ENCODE measurements around the gene KIF3C.
A peak's percentile ranks its signal among the peaks of the same experiment; 100 is the strongest.
"Not testable (repeated sequence)": the region's sequence is repeated elsewhere in the genome, so short reads cannot be mapped to it uniquely, and the experiment has no call there.

The KIF3C gene

GRCh38 chr2:25958611-25959010 lies 23.7 kb downstream of the KIF3C start:
- not testable (repeated sequence) for DNase-seq

DNA sequence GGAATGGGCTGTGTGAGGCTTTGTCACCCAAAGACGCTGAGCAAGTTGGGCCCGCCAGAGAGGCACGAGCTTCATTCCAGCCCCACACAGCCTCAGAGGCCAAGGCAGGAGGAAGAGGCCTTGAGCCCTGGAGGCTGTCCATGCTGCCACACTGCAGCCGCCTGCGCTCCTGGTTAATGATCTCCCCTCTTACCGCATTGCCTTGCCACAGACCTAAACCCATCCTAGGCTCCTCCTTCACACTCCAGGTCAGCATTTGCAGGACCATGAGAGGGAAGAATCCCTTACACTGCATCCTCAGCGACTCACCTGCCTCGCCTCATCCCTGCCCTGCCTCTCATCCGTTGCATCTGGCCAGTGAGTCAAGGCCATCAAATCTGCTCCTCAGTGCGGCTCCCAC lies 24.6 kb downstream of the KIF3C start:
- no peak for DNase-seq

- DNase-seq, result no peak
Observed at GRCh38 chr2:25955869-25956535, 26.3 kb downstream of the KIF3C start.

- no peak for DNase-seq
Observed at GRCh38 chr2:25955036-25955435, 27.3 kb downstream of the KIF3C start.

GRCh38 chr2:25954199-25954752 lies 28.0 kb downstream of the KIF3C start:
- DNase-seq, result no peak

DNA sequence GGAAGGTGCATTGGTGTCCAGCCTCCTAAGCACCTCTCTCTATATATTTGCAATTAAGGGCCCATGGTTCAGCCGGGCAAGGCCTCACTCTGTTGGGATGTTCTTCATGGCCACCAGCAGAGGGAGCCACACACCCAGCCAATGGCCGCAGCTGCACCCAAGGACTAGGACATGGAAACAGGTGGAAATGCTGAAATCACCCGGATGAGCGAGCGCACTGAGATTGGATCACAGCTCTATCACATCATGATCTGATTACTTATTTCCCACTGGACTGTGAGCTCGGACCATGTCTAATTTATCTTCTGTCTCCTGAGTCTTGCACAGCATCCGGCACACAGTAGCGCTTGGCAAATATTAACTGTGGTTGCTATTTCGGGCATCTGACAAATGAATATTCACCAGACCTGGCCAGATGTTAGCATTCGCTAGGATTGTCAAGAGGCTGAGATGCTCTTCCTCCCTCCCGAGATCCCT lies 31.2 kb downstream of the KIF3C start:
- DNase-seq, result peak; percentile 72 to 84

DNA sequence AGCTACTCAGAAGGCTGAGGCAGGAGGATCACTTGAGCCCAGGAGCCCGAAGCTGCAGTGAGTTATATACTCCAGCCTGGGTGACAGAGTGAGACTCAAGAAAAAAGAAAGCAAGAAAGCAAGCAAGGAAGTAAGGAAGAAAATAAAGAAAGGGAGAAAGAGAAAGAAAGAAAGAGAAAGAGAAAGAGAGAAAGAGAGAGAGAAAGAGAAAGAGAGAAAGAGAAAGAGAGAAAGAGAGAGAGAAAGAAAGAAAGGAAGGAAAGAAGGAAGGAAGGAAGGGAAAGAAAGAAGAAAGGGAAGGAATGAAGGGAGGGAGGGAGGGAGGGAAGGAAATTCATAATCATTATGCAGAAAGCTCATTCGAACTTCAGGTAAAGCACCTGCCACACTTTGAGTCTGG lies 33.9 kb downstream of the KIF3C start:
- no peak for DNase-seq

DNA sequence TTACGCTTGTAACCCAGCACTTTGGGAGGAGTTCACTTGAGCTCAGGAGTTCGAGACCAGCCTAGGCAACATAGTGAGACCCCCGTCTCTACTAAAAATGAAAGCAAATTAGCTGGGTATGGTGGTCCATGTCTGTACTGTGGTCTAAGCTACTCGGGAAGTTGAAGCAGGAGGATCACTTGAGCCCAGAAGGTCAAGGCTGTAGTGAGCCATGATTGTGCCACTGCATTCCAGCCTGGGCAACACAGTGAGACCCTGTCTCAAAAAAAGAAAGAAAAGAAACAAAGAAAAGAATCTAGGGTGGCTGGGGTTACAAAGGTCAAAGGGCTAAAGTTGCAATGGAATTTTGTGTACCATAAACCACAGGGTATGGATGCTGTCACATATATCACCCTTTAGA lies 41.3 kb downstream of the KIF3C start:
- DNase-seq, result no peak

GRCh38 chr2:25939257-25939668 lies 43.0 kb downstream of the KIF3C start:
- no peak for DNase-seq

DNA sequence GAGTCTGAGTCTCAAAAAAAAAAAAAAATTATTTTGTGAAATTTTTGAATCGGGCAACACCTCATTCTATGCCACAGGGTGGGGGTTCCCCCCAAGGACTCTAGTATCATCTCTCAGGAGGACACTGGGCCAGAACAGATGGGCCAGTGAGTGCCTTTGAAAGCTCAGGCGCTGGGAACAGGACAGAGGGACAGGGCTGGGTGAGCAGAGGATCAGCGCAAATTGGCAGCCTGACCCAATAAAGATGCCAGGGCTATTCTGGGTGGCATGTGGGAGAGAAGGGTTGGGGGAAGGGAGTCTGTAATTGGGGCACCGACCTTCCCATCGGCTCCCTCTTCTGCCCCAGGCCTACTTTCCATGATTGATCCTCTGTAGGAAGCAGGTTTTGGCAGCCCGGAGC lies 44.0 kb downstream of the KIF3C start:
- DNase-seq, result peak; percentile 28 to 38

- DNase-seq, result peak in 1 of 2 donors; percentile 18
Observed at GRCh38 chr2:25936889-25937545, 45.3 kb downstream of the KIF3C start.

GRCh38 chr2:25933622-25934021 lies 48.7 kb downstream of the KIF3C start:
- no peak for DNase-seq

GRCh38 chr2:25929789-25930473 lies 52.4 kb downstream of the KIF3C start:
- no peak for DNase-seq

- no peak for DNase-seq
Observed at GRCh38 chr2:25928668-25929067, 53.6 kb downstream of the KIF3C start.

DNA sequence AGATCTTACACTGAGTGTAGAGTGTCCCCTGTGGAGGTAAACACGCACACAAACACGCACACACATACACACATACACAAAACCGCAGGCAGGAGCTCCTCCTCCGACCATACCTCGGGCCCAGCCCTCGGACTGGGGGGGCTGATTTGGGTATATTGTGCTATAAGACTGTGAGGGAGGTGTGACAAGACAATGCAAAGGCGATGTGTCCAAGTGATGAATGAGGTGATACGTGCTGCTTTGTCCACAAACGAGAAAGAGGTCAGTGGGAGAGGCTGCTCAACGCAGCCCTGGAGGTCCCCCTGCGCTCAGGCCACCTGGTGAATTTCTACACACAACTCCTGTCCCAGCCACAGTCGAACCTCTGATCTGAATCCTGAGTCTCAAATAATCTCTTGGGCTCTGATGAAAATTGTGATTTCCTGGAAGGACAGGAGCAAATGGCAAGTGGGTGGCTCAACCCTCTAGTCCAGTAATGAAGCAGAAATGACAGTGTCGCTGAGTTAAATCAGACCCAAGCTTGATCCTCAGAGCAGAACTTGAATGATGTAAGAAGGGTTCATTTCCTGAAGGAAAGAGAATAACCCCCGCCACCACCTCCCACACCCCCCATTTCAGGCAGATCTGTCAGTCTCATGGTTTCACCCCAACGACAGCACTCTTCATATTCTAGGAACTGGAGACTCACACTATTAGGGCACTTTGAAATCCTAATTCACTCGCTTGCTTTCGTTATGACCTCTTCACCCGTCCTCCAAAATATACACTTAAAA lies 55.1 kb downstream of the KIF3C start:
- DNase-seq, result no peak

- no peak for DNase-seq
Observed at GRCh38 chr2:25922501-25922900, 59.8 kb downstream of the KIF3C start.

- no peak for DNase-seq
Observed at GRCh38 chr2:25920786-25921415, 61.4 kb downstream of the KIF3C start.

DNA sequence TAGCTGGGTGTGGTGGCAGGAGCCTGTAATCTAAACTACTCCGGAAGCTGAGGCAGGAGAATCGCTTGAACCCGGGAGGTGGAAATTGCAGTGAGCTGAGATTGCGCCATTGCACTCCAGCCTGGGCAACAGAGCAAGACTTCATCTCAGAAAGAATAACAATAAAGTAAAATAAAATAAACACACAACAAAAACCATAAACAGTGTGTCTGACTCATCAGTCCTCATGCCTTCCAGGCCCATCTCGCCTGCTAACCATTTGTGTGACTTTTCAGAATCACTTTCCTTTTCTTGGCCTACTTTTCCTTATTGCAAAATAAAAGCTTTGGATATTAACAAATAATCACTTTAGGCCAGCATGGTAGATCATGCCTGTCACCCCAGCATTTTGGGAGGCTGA lies 62.0 kb downstream of the KIF3C start:
- DNase-seq, result no peak

DNA sequence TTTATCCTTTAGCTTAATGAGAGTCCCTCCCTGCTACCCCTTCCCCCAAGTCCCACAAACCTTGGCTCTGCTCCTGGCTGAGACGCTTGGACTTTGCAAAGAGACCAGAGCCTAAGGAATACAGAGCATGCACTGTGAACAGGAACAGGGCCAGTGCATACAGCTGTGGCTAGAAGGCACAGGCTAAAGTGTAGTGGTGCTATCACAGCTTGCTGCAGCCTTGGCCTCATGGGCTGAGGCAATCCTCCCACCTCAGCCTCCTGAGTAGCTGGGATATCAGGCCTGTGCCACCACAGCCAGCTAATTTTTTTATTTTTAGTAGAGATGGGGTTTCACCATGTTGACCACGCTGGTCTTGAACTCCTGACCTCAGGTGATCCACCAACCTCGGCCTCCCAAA lies 64.5 kb downstream of the KIF3C start:
- DNase-seq, result no peak

DNA sequence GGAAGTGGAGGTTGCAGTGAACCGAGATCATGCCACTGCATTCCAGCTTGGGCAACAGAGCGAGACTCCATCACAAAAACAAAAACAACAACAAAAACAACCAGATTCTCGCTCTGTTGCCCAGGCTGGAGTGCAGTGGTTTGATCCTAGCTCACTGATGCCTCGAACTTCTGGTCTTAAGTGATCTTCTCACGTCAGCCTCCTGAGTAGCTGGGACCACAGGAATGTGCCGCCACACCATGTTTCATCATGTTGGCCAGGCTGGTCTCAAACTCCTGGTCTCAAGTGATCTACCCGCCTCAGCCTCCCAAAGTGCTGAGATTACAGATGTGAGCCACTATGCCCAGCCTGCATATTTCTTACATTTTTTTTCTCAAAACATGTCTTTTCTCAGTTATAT lies 64.9 kb downstream of the KIF3C start:
- not testable (repeated sequence) for DNase-seq

GRCh38 chr2:25915944-25916772 lies 66.1 kb downstream of the KIF3C start:
- DNase-seq, result not testable (repeated sequence)

Measured in hippocampal formation (tissue), 2 donors.